ENCODE results near the gene LRRC66. TPM values are rescaled to one million over a fixed set of nuclear protein-coding genes. Genes with fewer than 3 reads are reported as not detected.

Gene LRRC66
- total and polyA plus RNA-seq, 2 of the 8 experiments (the other 6 are each of a cell fraction or from before 2014, with no cell fraction given) = 0.05 to 0.11 TPM

- H2AFZ ChIP-seq (ENCODE audit: low read length) = peak overlapping the region; percentile 68; the same call in 1 of the 2 replicates
- 71% methylated on average over 20 of the region's 20 CpGs; no CpG with 5 or more reads in 1 of the 2 experiments for WGBS, 2 experiments (ENCODE audit: extremely low coverage in 1 of 2, insufficient coverage in 1 of 2, insufficient read length in 1 of 2, insufficient replicate concordance in 2 of 2, low coverage in 1 of 2, low lambda C conversion rate in 2 of 2, missing lambda C conversion rate in 1 of 2)
- DNase-seq (ENCODE audit: low read depth in 1 of 2, low spot score in 2 of 2) = no peak
- TF ChIP-seq ATF3 (IDR thresholded peaks at IDR 0.05; ENCODE audit: insufficient read depth, low read depth, low read length) = no peak
- TF ChIP-seq SIRT6 (IDR thresholded peaks at IDR 0.05; ENCODE audit: low read length) = no peak
- TF ChIP-seq SP2 (IDR thresholded peaks at IDR 0.05; ENCODE audit: low read length) = no peak
- no peak for TF ChIP-seq EGR1 (IDR thresholded peaks at IDR 0.05; ENCODE audit: borderline replicate concordance, low read depth, low read length)
- no peak for TF ChIP-seq EZH2 (IDR thresholded peaks at IDR 0.05; ENCODE audit: low read depth, low read length, severe bottlenecking)
- no peak for TF ChIP-seq POLR2A (IDR thresholded peaks at IDR 0.05; ENCODE audit: control extremely low read depth in 1 of 2, low read depth in 2 of 2, low read length in 2 of 2)
- no peak for TF ChIP-seq JUN (IDR thresholded peaks at IDR 0.05; ENCODE audit: low read depth, low read length)
- TF ChIP-seq POLR2AphosphoS5 (IDR thresholded peaks at IDR 0.05; ENCODE audit: low read depth, low read length) = no peak
- TF ChIP-seq SIX5 (IDR thresholded peaks at IDR 0.05; ENCODE audit: low read depth, low read length) = no peak
- no peak for TF ChIP-seq E2F6 (IDR thresholded peaks at IDR 0.05)
- TF ChIP-seq EP300 (IDR thresholded peaks at IDR 0.05; ENCODE audit: borderline replicate concordance in 1 of 2, low read depth in 2 of 2, low read length in 2 of 2) = no peak
- TF ChIP-seq GABPA (IDR thresholded peaks at IDR 0.05; ENCODE audit: borderline replicate concordance, insufficient read depth, low read length) = no peak
Observed at GRCh38 chr4:51995647-51996220, 24.4 kb downstream of the LRRC66 start.

More at GRCh38 chr4:51995647-51996220, 24.4 kb downstream of the LRRC66 start:
- ChIA-PET CTCF (ENCODE audit: partially characterized antibody) (interaction anchor here (1.2 kb wide), 1 partner anchor 99 kb away, joined by 4 read pairs; no protein-coding TSS in a partner anchor), POLR2A (ENCODE audit: partially characterized antibody) (no interaction called here)
- no peaks in the 10 kb centered on the region for H4K20me1 ChIP-seq (replicated peaks in 1 of 2; ENCODE audit: control insufficient read depth in 1 of 2, insufficient read depth in 2 of 2, low read length in 2 of 2)
- no peak overlapping the region for H2BK12ac ChIP-seq (ENCODE audit: low read depth, low read length)
- H3K23me2 ChIP-seq (ENCODE audit: low read depth, low read length) = no peaks in the 10 kb centered on the region
- H4K91ac ChIP-seq (replicated peaks; ENCODE audit: insufficient read length, low read length) = no peak overlapping the region
- H3K79me2 ChIP-seq (ENCODE audit: control insufficient read depth in 1 of 2, insufficient read depth in 2 of 2, low read length in 2 of 2) = no peaks in the 10 kb centered on the region
- no peak overlapping the region for H3K18ac ChIP-seq (ENCODE audit: extremely low read depth, low read length)
- H3K4me3 ChIP-seq (ENCODE audit: extremely low read depth in 1 of 4, insufficient read depth in 2 of 4, low read depth in 3 of 4, low read length in 4 of 4) = no peak overlapping the region
- no peak for FAIRE-seq
- H3K9ac ChIP-seq (replicated peaks in 1 of 4; ENCODE audit: extremely low read depth in 1 of 4, low read depth in 3 of 4, low read length in 3 of 4) = no peak overlapping the region
- no peak overlapping the region for H3K4ac ChIP-seq (replicated peaks; ENCODE audit: insufficient read length, low read depth, low read length)
- no peak overlapping the region for H4K5ac ChIP-seq (ENCODE audit: insufficient read length, low read depth, low read length)
- no peak overlapping the region for H3K27ac ChIP-seq (ENCODE audit: low read depth, low read length)
- no peak overlapping the region for H2BK15ac ChIP-seq (ENCODE audit: low read length)
- H4K8ac ChIP-seq (ENCODE audit: extremely low read depth, insufficient read depth, low read length) = no peak overlapping the region
- H2BK20ac ChIP-seq (ENCODE audit: low read length) = no peak overlapping the region
- H3K14ac ChIP-seq (ENCODE audit: insufficient read length) = no peak overlapping the region
- H3K4me2 ChIP-seq (ENCODE audit: insufficient read depth in 1 of 2, low read depth in 2 of 2, low read length in 2 of 2) = no peak overlapping the region
- H3K79me1 ChIP-seq (ENCODE audit: low read depth, low read length) = no peaks in the 10 kb centered on the region
- no peak overlapping the region for H2AK5ac ChIP-seq (ENCODE audit: low read depth, low read length)
- H3K4me1 ChIP-seq (replicated peaks in 1 of 4; ENCODE audit: control insufficient read depth in 3 of 4, insufficient read depth in 4 of 4, low read length in 3 of 4) = peaks cover 0 to 5% (median 0%) of the 10 kb centered on the region in 4 experiments; a peak in 1 of 7 replicates
- peaks cover 0 to 8% of the 10 kb centered on the region in 2 experiments; a peak in 1 of 4 replicates for H3K9me3 ChIP-seq (ENCODE audit: insufficient read depth in 2 of 2, low read depth in 1 of 2, low read length in 1 of 2)
- H2BK5ac ChIP-seq (ENCODE audit: low read depth, low read length) = no peak overlapping the region
- no peaks in the 10 kb centered on the region for H3K36me3 ChIP-seq (ENCODE audit: control insufficient read depth in 2 of 4, insufficient read depth in 4 of 4, low read length in 3 of 4)
- H2BK120ac ChIP-seq (replicated peaks; ENCODE audit: low read depth, low read length) = no peak overlapping the region
- H3K27me3 ChIP-seq (replicated peaks in 1 of 4; ENCODE audit: control insufficient read depth in 3 of 4, extremely low read depth in 1 of 4, insufficient read depth in 3 of 4, low read length in 3 of 4) = no peaks in the 10 kb centered on the region
- no peak overlapping the region for H3K23ac ChIP-seq (ENCODE audit: insufficient read length)
- no peak overlapping the region for H3K56ac ChIP-seq (replicated peaks; ENCODE audit: insufficient read length, low read depth, low read length)
